Activated CD4-positive, alpha-beta T cell treated with anti-CD3 and anti-CD28 coated beads for 36 hours (primary cell): Measurements from ENCODE around the gene HBG2. TPM values are rescaled to one million over a fixed set of nuclear protein-coding genes. Genes with fewer than 3 reads are reported as not detected.

Experiments used
- ATAC-seq: fragments of 200-7000 bp; cut with Tn5 transposase; one replicate; pipeline ENCODE4 v1.10.0; 2021; ENCODE audit warnings: mild to moderate bottlenecking, moderate library complexity
- CTCF ChIA-PET: fragments of 350-600 bp; sonication (Branson Sonifier 250); formaldehyde crosslinking; loops from one replicate; lab custom pipeline; 2021; ENCODE audit warnings: antibody characterized with exemption; lab: Charles Lee
- POLR2A ChIA-PET: fragments of 350-600 bp; sonication (Branson Sonifier 250); formaldehyde crosslinking; loops from one replicate; lab custom pipeline; 2021; ENCODE audit warnings: antibody characterized with exemption, inconsistent platforms; lab: Charles Lee
- DNase-seq: peaks from one replicate; pipeline ENCODE4 v3.0.0-alpha.2; 2020
- H3K27ac Mint-ChIP-seq: one replicate; pipeline ENCODE4 v1.8.0; 2021; ENCODE audit warnings: mixed read lengths
- H3K27me3 Mint-ChIP-seq: one replicate; pipeline ENCODE4 v1.8.0; 2021; ENCODE audit warnings: mixed read lengths
- H3K36me3 Mint-ChIP-seq: one replicate; pipeline ENCODE4 v1.8.0; 2021; ENCODE audit warnings: low read depth, mixed read lengths
- H3K4me1 Mint-ChIP-seq: one replicate; pipeline ENCODE4 v1.8.0; 2021; ENCODE audit warnings: mixed read lengths
- H3K4me3 Mint-ChIP-seq: one replicate; pipeline ENCODE4 v1.8.0; 2021; ENCODE audit warnings: mild to moderate bottlenecking, moderate library complexity, mixed read lengths
- H3K9me3 Mint-ChIP-seq: one replicate; pipeline ENCODE4 v1.8.0; 2021; ENCODE audit warnings: low read depth, mixed read lengths
- intact Hi-C, 2 experiments: fragments of 100-400 bp; cut with DNase I in 1 of 2; cut with micrococcal nuclease in 1 of 2; formaldehyde crosslinking; loops; one replicate each; pipeline versions ENCODE4 v1.14.2 to v1.15.1; 2022 to 2024; cut with DNase I, micrococcal nuclease
- total RNA-seq, 2 experiments: library from RNA; stranded (reverse); gene quantifications; one replicate each; pipeline ENCODE4 v1.2.3, GENCODE V29; 2021

The HBG2 gene
- total RNA-seq, 2 experiments from 2014 or later, result not detected

- H3K9me3 Mint-ChIP-seq, result no peaks in the 10 kb centered on the region
- ATAC-seq, result no peak
- ChIA-PET POLR2A (no interaction called here), CTCF (no interaction called here)
- no peak within 1 kb of the TSS for H3K27ac Mint-ChIP-seq
- no peaks in the 10 kb centered on the region for H3K4me1 Mint-ChIP-seq
- no peaks in the 10 kb centered on the region for H3K36me3 Mint-ChIP-seq
- intact Hi-C loops, result no loop called here
- no peak for DNase-seq
- no peak within 1 kb of the TSS for H3K4me3 Mint-ChIP-seq
- peaks cover 5% of the 10 kb centered on the region for H3K27me3 Mint-ChIP-seq
Observed at GRCh38 chr11:5234381-5234834, 20.2 kb downstream of the HBG2 start, which contains the start of gene HBD. Gene HBD, minus strand, starts transcription at chr11:5234483. Its CDS starts 50 bp downstream, at chr11:5234433.

GRCh38 chr11:5233307-5233706 lies 21.3 kb downstream of the HBG2 start:
- intact Hi-C loops, result no loop called here
- DNase-seq (no peak), ATAC-seq (no peak)
- Mint-ChIP-seq H3K27ac (no peak overlapping the region), H3K4me3 (no peak overlapping the region), H3K36me3 (no peaks in the 10 kb centered on the region), H3K4me1 (no peaks in the 10 kb centered on the region), H3K9me3 (no peaks in the 10 kb centered on the region), H3K27me3 (peaks cover 2% of the 10 kb centered on the region)
- ChIA-PET POLR2A (no interaction called here), CTCF (no interaction called here)

DNA sequence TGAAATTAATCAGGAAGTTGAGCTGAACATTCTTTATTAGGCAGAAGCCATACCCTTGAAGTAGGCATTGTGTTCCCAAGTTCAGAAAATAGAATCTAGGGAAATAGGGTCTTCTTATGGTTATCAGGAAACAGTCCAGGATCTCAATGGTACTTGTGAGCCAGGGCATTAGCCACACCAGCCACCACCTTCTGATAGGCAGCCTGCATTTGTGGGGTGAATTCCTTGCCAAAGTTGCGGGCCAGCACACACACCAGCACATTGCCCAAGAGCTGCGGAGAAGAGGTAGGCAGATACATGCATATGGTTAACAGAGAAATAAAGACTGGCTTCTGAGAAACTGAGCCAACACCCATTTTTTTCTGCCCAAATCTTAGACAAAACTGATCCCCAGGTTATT lies 21.8 kb downstream of the HBG2 start:
- H3K27ac Mint-ChIP-seq, result no peak overlapping the region
- H3K4me1 Mint-ChIP-seq, result no peaks in the 10 kb centered on the region
- H3K27me3 Mint-ChIP-seq, result peaks cover 2% of the 10 kb centered on the region
- no peaks in the 10 kb centered on the region for H3K36me3 Mint-ChIP-seq
- CTCF ChIA-PET, result no interaction called here
- H3K4me3 Mint-ChIP-seq, result no peak overlapping the region
- no peaks in the 10 kb centered on the region for H3K9me3 Mint-ChIP-seq
- no peak for DNase-seq
- no peak for ATAC-seq
- POLR2A ChIA-PET, result no interaction called here
- intact Hi-C loops, result no loop called here

GRCh38 chr11:5232176-5232575 lies 22.4 kb downstream of the HBG2 start:
- ATAC-seq (no peak), DNase-seq (no peak)
- H3K36me3 Mint-ChIP-seq, result no peaks in the 10 kb centered on the region
- H3K9me3 Mint-ChIP-seq, result no peaks in the 10 kb centered on the region
- POLR2A ChIA-PET, result no interaction called here
- H3K27me3 Mint-ChIP-seq, result peaks cover 2% of the 10 kb centered on the region
- H3K4me1 Mint-ChIP-seq, result no peaks in the 10 kb centered on the region
- H3K4me3 Mint-ChIP-seq, result no peak overlapping the region
- intact Hi-C loops, result no loop called here
- no peak overlapping the region for H3K27ac Mint-ChIP-seq
- CTCF ChIA-PET, result no interaction called here

GRCh38 chr11:5231111-5231510 lies 23.5 kb downstream of the HBG2 start:
- CTCF ChIA-PET, result no interaction called here
- ATAC-seq (no peak), DNase-seq (no peak)
- H3K27ac Mint-ChIP-seq, result no peak overlapping the region
- no peaks in the 10 kb centered on the region for H3K4me1 Mint-ChIP-seq
- intact Hi-C loops, result no loop called here
- no peak overlapping the region for H3K4me3 Mint-ChIP-seq
- H3K9me3 Mint-ChIP-seq, result no peaks in the 10 kb centered on the region
- peaks cover 2% of the 10 kb centered on the region for H3K27me3 Mint-ChIP-seq
- POLR2A ChIA-PET, result no interaction called here
- no peaks in the 10 kb centered on the region for H3K36me3 Mint-ChIP-seq

DNA sequence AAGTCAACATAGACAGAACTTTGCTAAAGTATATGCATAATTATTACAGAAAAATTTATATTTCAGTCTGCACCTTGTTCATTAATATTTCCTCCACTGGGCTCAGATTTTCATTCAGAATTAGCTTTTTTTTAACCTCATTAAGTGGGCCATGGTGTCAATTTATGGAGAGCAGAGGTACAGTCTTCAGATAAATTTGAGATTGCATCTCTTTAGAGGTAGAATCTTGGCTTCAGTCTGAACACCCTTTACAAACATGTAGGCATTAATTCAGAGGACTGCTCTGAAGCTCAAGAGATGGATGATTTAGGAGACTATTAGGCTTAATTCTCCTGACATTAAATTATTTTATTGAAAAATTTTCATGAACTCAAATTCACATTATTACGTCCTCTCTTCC lies 24.3 kb downstream of the HBG2 start:
- DNase-seq, result no peak

GRCh38 chr11:5229796-5230195 lies 24.8 kb downstream of the HBG2 start:
- Mint-ChIP-seq H3K9me3 (no peaks in the 10 kb centered on the region), H3K36me3 (no peaks in the 10 kb centered on the region), H3K4me3 (no peak overlapping the region), H3K27ac (no peak overlapping the region), H3K4me1 (no peaks in the 10 kb centered on the region), H3K27me3 (peaks cover 2% of the 10 kb centered on the region)
- POLR2A ChIA-PET, result no interaction called here
- DNase-seq (no peak), ATAC-seq (no peak)
- CTCF ChIA-PET, result no interaction called here
- intact Hi-C loops, result no loop called here

More for the DNA sequence above, 24.3 kb downstream of the HBG2 start:
- POLR2A ChIA-PET, result no interaction called here
- Mint-ChIP-seq H3K4me1 (no peaks in the 10 kb centered on the region), H3K36me3 (no peaks in the 10 kb centered on the region), H3K9me3 (no peaks in the 10 kb centered on the region), H3K4me3 (no peak overlapping the region), H3K27me3 (peaks cover 2% of the 10 kb centered on the region), H3K27ac (no peak overlapping the region)
- ATAC-seq, result no peak
- CTCF ChIA-PET, result no interaction called here
- intact Hi-C loops, result no loop called here

GRCh38 chr11:5229356-5229755 lies 25.2 kb downstream of the HBG2 start:
- H3K27ac Mint-ChIP-seq, result no peak overlapping the region
- no peaks in the 10 kb centered on the region for H3K36me3 Mint-ChIP-seq
- POLR2A ChIA-PET, result no interaction called here
- H3K9me3 Mint-ChIP-seq, result no peaks in the 10 kb centered on the region
- ATAC-seq, result no peak
- CTCF ChIA-PET, result no interaction called here
- intact Hi-C loops, result no loop called here
- no peak for DNase-seq
- H3K4me3 Mint-ChIP-seq, result no peak overlapping the region
- H3K27me3 Mint-ChIP-seq, result peaks cover 2% of the 10 kb centered on the region
- no peaks in the 10 kb centered on the region for H3K4me1 Mint-ChIP-seq

DNA sequence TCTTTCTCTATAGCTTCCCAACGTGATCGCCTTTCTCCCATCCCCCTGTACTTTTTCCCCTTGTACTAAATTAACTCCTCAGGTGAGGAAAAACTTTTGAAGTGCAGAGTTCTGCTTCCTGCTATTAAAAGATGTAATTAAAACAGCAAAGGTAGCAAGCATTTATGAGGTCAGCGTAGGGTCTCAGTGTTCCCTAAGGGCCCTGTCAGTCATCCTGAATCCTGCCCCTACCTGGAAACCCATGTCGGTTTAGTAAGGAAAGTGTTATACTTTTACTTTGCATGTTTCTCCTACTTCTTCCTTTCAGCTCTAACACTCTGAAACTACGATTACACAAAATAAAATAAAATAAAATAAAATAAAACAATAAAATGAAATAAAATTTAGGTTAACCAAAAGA lies 26.5 kb downstream of the HBG2 start:
- DNase-seq (no peak), ATAC-seq (no peak)
- no peak overlapping the region for H3K4me3 Mint-ChIP-seq
- no peaks in the 10 kb centered on the region for H3K9me3 Mint-ChIP-seq
- peaks cover 2% of the 10 kb centered on the region for H3K27me3 Mint-ChIP-seq
- H3K27ac Mint-ChIP-seq, result no peak overlapping the region
- CTCF ChIA-PET, result no interaction called here
- no peaks in the 10 kb centered on the region for H3K36me3 Mint-ChIP-seq
- no peaks in the 10 kb centered on the region for H3K4me1 Mint-ChIP-seq
- POLR2A ChIA-PET, result no interaction called here
- intact Hi-C loops, result no loop called here

- H3K27ac Mint-ChIP-seq, result no peak overlapping the region
- CTCF ChIA-PET, result no interaction called here
- intact Hi-C loops, result no loop called here
- no peaks in the 10 kb centered on the region for H3K36me3 Mint-ChIP-seq
- ATAC-seq (no peak), DNase-seq (no peak)
- H3K4me1 Mint-ChIP-seq, result no peaks in the 10 kb centered on the region
- H3K9me3 Mint-ChIP-seq, result no peaks in the 10 kb centered on the region
- POLR2A ChIA-PET, result no interaction called here
- no peak overlapping the region for H3K4me3 Mint-ChIP-seq
- H3K27me3 Mint-ChIP-seq, result peaks cover 2% of the 10 kb centered on the region
Observed at GRCh38 chr11:5227681-5228080, 26.9 kb downstream of the HBG2 start.

DNA sequence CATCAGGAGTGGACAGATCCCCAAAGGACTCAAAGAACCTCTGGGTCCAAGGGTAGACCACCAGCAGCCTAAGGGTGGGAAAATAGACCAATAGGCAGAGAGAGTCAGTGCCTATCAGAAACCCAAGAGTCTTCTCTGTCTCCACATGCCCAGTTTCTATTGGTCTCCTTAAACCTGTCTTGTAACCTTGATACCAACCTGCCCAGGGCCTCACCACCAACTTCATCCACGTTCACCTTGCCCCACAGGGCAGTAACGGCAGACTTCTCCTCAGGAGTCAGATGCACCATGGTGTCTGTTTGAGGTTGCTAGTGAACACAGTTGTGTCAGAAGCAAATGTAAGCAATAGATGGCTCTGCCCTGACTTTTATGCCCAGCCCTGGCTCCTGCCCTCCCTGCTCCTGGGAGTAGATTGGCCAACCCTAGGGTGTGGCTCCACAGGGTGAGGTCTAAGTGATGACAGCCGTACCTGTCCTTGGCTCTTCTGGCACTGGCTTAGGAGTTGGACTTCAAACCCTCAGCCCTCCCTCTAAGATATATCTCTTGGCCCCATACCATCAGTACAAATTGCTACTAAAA lies 27.8 kb downstream of the HBG2 start, which contains the start of gene HBB:
Gene HBB, minus strand, starts transcription at position 340 of the 579 bp plus-strand sequence. Its CDS starts 50 bp downstream, at position 290.
- Mint-ChIP-seq H3K4me1 (no peaks in the 10 kb centered on the region), H3K4me3 (no peak within 1 kb of the TSS), H3K27me3 (no peaks in the 10 kb centered on the region), H3K9me3 (no peaks in the 10 kb centered on the region), H3K36me3 (no peaks in the 10 kb centered on the region), H3K27ac (no peak within 1 kb of the TSS)
- intact Hi-C loops, result no loop called here
- ChIA-PET CTCF (no interaction called here), POLR2A (no interaction called here)
- ATAC-seq, result no peak
- DNase-seq, result no peak

DNA sequence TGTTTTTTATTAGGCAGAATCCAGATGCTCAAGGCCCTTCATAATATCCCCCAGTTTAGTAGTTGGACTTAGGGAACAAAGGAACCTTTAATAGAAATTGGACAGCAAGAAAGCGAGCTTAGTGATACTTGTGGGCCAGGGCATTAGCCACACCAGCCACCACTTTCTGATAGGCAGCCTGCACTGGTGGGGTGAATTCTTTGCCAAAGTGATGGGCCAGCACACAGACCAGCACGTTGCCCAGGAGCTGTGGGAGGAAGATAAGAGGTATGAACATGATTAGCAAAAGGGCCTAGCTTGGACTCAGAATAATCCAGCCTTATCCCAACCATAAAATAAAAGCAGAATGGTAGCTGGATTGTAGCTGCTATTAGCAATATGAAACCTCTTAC lies 29.1 kb downstream of the HBG2 start:
- Mint-ChIP-seq H3K36me3 (no peaks in the 10 kb centered on the region), H3K27ac (no peak overlapping the region), H3K9me3 (no peaks in the 10 kb centered on the region), H3K27me3 (no peaks in the 10 kb centered on the region), H3K4me1 (no peaks in the 10 kb centered on the region), H3K4me3 (no peak overlapping the region)
- POLR2A ChIA-PET, result no interaction called here
- ATAC-seq, result no peak
- no peak for DNase-seq
- intact Hi-C loops, result no loop called here
- CTCF ChIA-PET, result no interaction called here
